Breast epithelium (tissue), 3 donors: ENCODE results near the gene ADCY5.

ENCODE experiments used
- CTCF ChIP-seq, 3 donors: fragments of 450-650 bp; IDR thresholded peaks; one replicate each; pipeline ENCODE4 v1.5.1; 2016 to 2017; ENCODE audit warnings: antibody characterized with exemption in 3 of 3, mild to moderate bottlenecking in 3 of 3, moderate library complexity in 3 of 3
- POLR2A ChIP-seq: fragments of 450-650 bp; IDR thresholded peaks from one replicate; pipeline ENCODE4 v1.6.1; 2016; ENCODE audit warnings: antibody characterized with exemption, mild to moderate bottlenecking, moderate library complexity
- POLR2AphosphoS5 ChIP-seq, 3 donors: sonication (generic); formaldehyde crosslinking; IDR thresholded peaks; one replicate each; pipeline ENCODE4 v1.6.1; 2017; ENCODE audit warnings: antibody characterized with exemption in 3 of 3

DNA sequence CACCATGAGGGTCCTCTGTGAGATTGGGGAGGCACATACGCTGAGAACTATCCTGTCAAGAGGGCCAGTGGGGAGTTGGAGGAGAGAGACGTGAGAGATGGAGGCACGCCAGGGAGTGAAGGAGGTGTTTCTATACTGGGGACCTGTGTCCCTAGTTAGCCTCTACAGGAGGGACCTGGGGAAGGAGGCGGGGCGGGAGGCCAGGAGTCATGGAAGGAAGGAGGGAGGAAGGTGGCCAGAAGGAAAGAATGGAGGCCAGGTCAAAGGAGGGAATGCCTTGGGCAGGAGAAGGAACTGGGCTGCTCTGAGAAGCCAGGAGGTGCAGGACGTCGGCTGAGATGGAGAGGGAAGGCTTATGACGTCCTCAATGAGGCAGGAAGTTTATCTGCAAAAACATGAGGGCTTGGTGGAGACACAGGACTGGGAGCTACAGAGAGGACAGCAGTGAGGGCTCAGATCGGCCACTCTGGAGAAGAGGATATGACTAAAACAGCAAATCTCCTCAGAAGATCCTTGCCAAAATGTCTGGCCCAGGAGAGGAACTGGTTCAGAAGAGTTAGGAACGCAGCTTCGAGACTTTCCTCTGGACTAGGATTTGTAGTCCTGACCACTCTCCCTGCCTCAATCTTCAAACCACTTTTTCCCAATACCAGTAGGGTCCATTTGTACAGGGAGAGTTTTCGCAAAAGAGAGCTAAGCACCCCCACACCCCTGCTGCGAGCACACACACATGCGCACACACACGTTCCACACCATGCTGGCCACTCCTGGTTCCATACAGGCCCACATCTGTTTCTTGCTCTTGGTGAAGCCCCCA lies 59.9 kb downstream of the ADCY5 start:
- no peak for TF ChIP-seq CTCF (IDR thresholded peaks at IDR 0.05)
- TF ChIP-seq POLR2A: no peak
- no peak for TF ChIP-seq POLR2AphosphoS5 (IDR thresholded peaks at IDR 0.05)
